Neural cell (in vitro differentiated cells): Measurements from ENCODE around the gene AMH. TPM values are rescaled to one million over a fixed set of nuclear protein-coding genes. Genes with fewer than 3 reads are reported as not detected.
"Not testable (repeated sequence)": the region's sequence is repeated elsewhere in the genome, so short reads cannot be mapped to it uniquely, and the experiment has no call there.

Source experiments
- H2AFZ ChIP-seq: fragments of 200-600, 300-800 bp; sonication (generic), shearing (Covaris generic); 2 replicates; pipeline ENCODE4 v1.6.0; 2014; ENCODE audit warnings: low read depth, mild to moderate bottlenecking, antibody characterized with exemption, low read length, moderate library complexity
- H3F3A ChIP-seq: fragments of 200-600 bp; shearing (Covaris generic); 2 replicates; pipeline ENCODE4 v1.6.1; 2016; ENCODE audit warnings: mild to moderate bottlenecking, moderate library complexity, mixed read lengths, antibody characterized with exemption, low read length; ENCODE audit not compliant: insufficient read depth, poor library complexity, severe bottlenecking
- H3K27ac ChIP-seq: fragments of 200-600, 300-800 bp; sonication (generic), shearing (Covaris generic); 2 replicates; pipeline ENCODE4 v1.5.1; 2014; ENCODE audit warnings: mild to moderate bottlenecking, low read length, moderate library complexity
- H3K27me3 ChIP-seq: fragments of 300-800, 200-600 bp; sonication (generic), shearing (Covaris generic); 2 replicates; pipeline ENCODE4 v1.6.0; 2014; ENCODE audit warnings: mild to moderate bottlenecking, low read depth, low read length, moderate library complexity; ENCODE audit not compliant: insufficient read depth
- H3K36me3 ChIP-seq: fragments of 300-800, 200-600 bp; sonication (generic), shearing (Covaris generic); 2 replicates; pipeline ENCODE4 v1.5.1; 2014; ENCODE audit warnings: mild to moderate bottlenecking, antibody characterized with exemption, low read length, moderate library complexity; ENCODE audit not compliant: insufficient read depth
- H3K4me2 ChIP-seq: fragments of 300-800, 200-600 bp; sonication (generic), shearing (Covaris generic); 2 replicates; pipeline ENCODE4 v1.6.0; 2014; ENCODE audit warnings: mild to moderate bottlenecking, low read length
- H3K4me3 ChIP-seq: fragments of 300-800, 200-600 bp; sonication (generic), shearing (Covaris generic); 2 replicates; pipeline ENCODE4 v1.5.1; 2014; ENCODE audit warnings: mild to moderate bottlenecking, low read length, moderate library complexity
- H3K79me2 ChIP-seq: fragments of 200-600 bp; shearing (Covaris generic); replicated peaks from 2 replicates; pipeline ENCODE4 v1.6.0; 2014; ENCODE audit warnings: mild to moderate bottlenecking, low read length, moderate library complexity; ENCODE audit not compliant: insufficient read depth
- H3K9ac ChIP-seq: fragments of 300-800, 200-600 bp; sonication (generic), shearing (Covaris generic); 2 replicates; pipeline ENCODE4 v1.6.1; 2016; ENCODE audit warnings: mild to moderate bottlenecking, low read length, mixed read lengths
- H3K9me2 ChIP-seq: fragments of 200-600 bp; shearing (Covaris generic); 2 replicates; pipeline ENCODE4 v1.6.1; 2016; ENCODE audit warnings: mild to moderate bottlenecking, low read length, mixed read lengths; ENCODE audit not compliant: insufficient read depth
- H3K9me3 ChIP-seq: fragments of 200-600, 300-800 bp; sonication (generic), shearing (Covaris generic); 2 replicates; pipeline ENCODE4 v1.6.1; 2016; ENCODE audit warnings: mild to moderate bottlenecking, mixed run types, low read length, moderate library complexity, mixed read lengths
- H4K20me1 ChIP-seq: fragments of 200-600 bp; shearing (Covaris generic); 2 replicates; pipeline ENCODE4 v1.6.1; 2016; ENCODE audit warnings: mild to moderate bottlenecking, mixed run types; ENCODE audit not compliant: insufficient read depth
- EP300 ChIP-seq: fragments of 450-650 bp; conservative IDR thresholded peaks from 2 replicates; pipeline ENCODE4 v1.6.1; 2014; ENCODE audit warnings: antibody characterized with exemption, mild to moderate bottlenecking, moderate library complexity; ENCODE audit not compliant: poor library complexity, severe bottlenecking
- EZH2 ChIP-seq: fragments of 200-600, 300-800 bp; shearing (Covaris generic), sonication (generic); IDR thresholded peaks from 2 replicates; pipeline ENCODE4 v1.6.1; 2014; ENCODE audit warnings: antibody characterized with exemption, low read length, borderline replicate concordance, mild to moderate bottlenecking; ENCODE audit not compliant: insufficient read depth, poor library complexity, severe bottlenecking
- MXI1 ChIP-seq: fragments of 450-650 bp; conservative IDR thresholded peaks from 2 replicates; pipeline ENCODE4 v1.6.1; 2014; ENCODE audit warnings: antibody characterized with exemption, mild to moderate bottlenecking; ENCODE audit not compliant: poor library complexity, severe bottlenecking
- POLR2AphosphoS5 ChIP-seq: IDR thresholded peaks from 2 replicates; pipeline ENCODE4 v1.6.1; 2012
- RAD21 ChIP-seq: fragments of 450-650 bp; conservative IDR thresholded peaks from 2 replicates; pipeline ENCODE4 v1.6.1; 2014; ENCODE audit warnings: antibody characterized with exemption, mild to moderate bottlenecking, moderate library complexity
- SMC3 ChIP-seq: fragments of 450-650 bp; conservative IDR thresholded peaks from 2 replicates; pipeline ENCODE4 v1.6.1; 2014; ENCODE audit warnings: antibody characterized with exemption, mild to moderate bottlenecking, moderate library complexity; ENCODE audit not compliant: poor library complexity
- TAF1 ChIP-seq: IDR thresholded peaks from 2 replicates; pipeline ENCODE4 v1.6.1; 2012; ENCODE audit warnings: low read depth
- polyA plus RNA-seq: library from polyadenylated mRNA; depleted of rRNA; stranded (reverse); fragments of >200 nt; gene quantifications from 2 replicates; pipeline ENCODE4 v1.2.3, GENCODE V29; 2014
- TF ChIP-seq, protein P1 (sequence below): fragments of 450-650 bp; IDR thresholded peaks from 2 replicates; pipeline ENCODE4 v1.5.1; 2014; ENCODE audit warnings: antibody characterized with exemption, mild to moderate bottlenecking, moderate library complexity; ENCODE audit not compliant: poor library complexity, severe bottlenecking
- TF ChIP-seq, protein P2 (sequence below): IDR thresholded peaks from 2 replicates; pipeline ENCODE4 v1.6.1; 2012; ENCODE audit warnings: borderline replicate concordance

AMH gene
- polyA plus RNA-seq, 1 donor from 2014 or later: 57.5 TPM

DNA sequence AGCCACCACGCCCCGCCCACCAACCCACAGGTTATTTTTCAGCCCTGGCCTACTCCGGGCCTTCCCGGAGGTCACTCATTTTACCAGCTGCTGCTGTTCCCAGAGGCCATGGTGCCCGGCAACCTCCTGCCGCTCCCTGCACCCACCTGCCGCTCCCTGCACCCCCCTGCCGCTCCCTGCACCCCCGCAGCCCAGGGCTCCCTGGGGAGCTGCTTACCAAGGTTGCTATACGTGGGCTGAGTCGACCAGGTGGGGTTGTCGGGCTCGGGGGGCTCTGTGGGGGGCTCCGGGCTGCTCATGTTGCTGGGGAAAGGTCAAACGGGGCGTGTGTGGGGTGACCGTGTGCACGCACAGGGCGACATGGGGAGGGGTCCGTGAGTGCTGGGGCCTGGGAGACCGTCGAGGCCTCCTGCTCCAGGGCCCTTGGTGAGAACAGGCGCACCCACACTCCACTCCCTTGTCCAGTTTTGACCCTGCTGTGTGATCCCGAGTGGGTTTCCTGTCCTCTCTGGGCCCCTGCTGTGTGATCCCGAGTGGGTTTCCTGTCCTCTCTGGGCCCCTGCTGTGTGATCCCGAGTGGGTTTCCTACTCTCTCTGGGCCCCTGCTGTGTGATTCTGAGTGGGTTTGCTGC lies 31.6 kb downstream of the AMH start:
- Histone ChIP-seq H2AFZ (no peak overlapping the region), H3K36me3 (no peaks in the 10 kb centered on the region), H3K79me2 (no peaks in the 10 kb centered on the region), H3K27me3 (peaks cover 14% of the 10 kb centered on the region), H3F3A (no peaks in the 10 kb centered on the region), H3K9ac (no peak overlapping the region), H3K4me2 (no peak overlapping the region), H4K20me1 (no peaks in the 10 kb centered on the region), H3K9me2 (no peaks in the 10 kb centered on the region), H3K27ac (no peak overlapping the region), H3K4me3 (no peak overlapping the region), H3K9me3 (no peaks in the 10 kb centered on the region)
- TF ChIP-seq MXI1: no peak

DNA sequence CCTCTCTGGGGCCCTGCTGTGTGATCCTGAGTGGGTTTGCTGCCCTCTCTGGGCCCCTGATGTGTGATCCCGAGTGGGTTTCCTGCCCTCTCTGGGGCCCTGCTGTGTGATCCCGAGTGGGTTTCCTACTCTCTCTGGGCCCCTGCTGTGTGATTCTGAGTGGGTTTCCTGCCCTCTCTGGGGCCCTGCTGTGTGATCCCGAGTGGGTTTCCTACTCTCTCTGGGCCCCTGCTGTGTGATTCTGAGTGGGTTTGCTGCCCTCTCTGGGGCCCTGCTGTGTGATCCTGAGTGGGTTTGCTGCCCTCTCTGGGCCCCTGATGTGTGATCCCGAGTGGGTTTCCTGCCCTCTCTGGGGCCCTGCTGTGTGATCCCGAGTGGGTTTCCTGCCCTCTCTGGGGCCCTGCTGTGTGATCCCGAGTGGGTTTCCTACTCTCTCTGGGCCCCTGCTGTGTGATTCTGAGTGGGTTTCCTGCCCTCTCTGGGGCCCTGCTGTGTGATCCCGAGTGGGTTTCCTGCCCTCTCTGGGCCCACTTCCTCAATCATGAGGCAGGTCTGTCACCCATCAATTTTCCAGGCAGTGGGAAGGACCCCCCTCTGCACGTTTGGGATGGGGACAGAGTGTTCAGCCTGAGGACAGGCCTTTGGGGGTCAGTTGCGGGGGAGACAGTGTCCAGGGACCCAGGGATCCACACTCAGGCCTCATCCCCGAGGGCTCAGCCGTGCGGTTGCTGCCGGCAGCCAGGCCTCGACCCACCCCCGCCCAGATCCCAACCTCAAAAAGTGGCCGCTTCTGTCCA lies 32.3 kb downstream of the AMH start:
- H3K4me3 ChIP-seq, H2AFZ ChIP-seq: not testable (repeated sequence)
- H3K27me3 ChIP-seq: peaks cover 14% of the 10 kb centered on the region

DNA sequence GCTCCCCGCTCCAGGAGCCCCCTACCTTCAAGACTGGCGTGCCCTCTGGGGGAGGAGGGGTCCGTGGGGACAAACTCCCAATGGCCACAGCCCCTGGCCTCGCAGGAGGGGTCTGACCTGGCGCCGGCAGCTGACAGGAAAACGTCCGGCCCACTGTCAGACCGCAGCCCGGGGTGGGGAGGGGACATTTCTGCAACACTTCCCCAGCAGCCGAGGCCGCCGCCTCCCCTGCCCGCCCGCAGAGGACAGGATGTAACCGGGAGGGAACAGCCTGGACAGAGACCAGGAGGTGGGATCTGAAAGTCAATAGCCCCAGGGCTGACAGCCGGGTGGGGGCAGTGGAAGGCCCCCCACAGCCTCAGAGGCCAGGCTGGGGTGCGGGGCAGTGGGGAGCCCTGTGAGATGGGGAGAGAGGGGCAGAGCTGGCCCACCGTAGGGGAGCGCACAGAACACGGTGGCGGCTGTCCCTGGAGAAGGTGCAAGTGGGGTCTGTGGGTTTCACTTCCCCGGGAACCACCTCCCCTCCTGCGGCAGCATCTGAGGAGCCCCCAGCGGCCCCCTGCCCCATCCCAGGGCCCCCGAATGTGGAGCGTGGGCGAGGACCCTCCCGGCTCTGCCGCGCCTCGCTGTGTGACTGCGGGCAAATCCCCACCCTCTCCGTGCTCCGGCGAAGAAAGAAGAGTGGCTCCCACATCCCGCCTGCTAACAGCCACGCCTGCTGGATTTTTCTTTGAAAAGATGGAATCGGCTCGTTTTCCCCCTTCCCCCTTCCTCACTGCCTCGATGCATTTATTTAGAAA lies 33.1 kb downstream of the AMH start, which contains the start of gene PEAK3:
Gene PEAK3, minus strand, starts transcription at position 114 of the 800 bp plus-strand sequence. CDS start 1,244 bp downstream, outside the sequence.
- Histone ChIP-seq H3K4me2 (no peak within 1 kb of the TSS), H3K27me3 (peaks cover 19% of the 10 kb centered on the region), H3K9me2 (no peaks in the 10 kb centered on the region), H3K4me3 (no peak within 1 kb of the TSS), H3K9ac (peak within 1 kb of the TSS; percentile 9), H4K20me1 (no peaks in the 10 kb centered on the region), H3K79me2 (no peaks in the 10 kb centered on the region), H3K36me3 (no peaks in the 10 kb centered on the region), H3F3A (no peaks in the 10 kb centered on the region), H3K27ac (no peak within 1 kb of the TSS), H3K9me3 (no peaks in the 10 kb centered on the region), H2AFZ (no peak within 1 kb of the TSS)
- TF ChIP-seq TAF1: no peak
- no peak for TF ChIP-seq EZH2
- no peak for TF ChIP-seq EP300
- TF ChIP-seq, protein P1, sequence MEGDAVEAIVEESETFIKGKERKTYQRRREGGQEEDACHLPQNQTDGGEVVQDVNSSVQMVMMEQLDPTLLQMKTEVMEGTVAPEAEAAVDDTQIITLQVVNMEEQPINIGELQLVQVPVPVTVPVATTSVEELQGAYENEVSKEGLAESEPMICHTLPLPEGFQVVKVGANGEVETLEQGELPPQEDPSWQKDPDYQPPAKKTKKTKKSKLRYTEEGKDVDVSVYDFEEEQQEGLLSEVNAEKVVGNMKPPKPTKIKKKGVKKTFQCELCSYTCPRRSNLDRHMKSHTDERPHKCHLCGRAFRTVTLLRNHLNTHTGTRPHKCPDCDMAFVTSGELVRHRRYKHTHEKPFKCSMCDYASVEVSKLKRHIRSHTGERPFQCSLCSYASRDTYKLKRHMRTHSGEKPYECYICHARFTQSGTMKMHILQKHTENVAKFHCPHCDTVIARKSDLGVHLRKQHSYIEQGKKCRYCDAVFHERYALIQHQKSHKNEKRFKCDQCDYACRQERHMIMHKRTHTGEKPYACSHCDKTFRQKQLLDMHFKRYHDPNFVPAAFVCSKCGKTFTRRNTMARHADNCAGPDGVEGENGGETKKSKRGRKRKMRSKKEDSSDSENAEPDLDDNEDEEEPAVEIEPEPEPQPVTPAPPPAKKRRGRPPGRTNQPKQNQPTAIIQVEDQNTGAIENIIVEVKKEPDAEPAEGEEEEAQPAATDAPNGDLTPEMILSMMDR: no peak
- TF ChIP-seq SMC3: no peak
- no peak for TF ChIP-seq POLR2AphosphoS5
- TF ChIP-seq, protein P2, sequence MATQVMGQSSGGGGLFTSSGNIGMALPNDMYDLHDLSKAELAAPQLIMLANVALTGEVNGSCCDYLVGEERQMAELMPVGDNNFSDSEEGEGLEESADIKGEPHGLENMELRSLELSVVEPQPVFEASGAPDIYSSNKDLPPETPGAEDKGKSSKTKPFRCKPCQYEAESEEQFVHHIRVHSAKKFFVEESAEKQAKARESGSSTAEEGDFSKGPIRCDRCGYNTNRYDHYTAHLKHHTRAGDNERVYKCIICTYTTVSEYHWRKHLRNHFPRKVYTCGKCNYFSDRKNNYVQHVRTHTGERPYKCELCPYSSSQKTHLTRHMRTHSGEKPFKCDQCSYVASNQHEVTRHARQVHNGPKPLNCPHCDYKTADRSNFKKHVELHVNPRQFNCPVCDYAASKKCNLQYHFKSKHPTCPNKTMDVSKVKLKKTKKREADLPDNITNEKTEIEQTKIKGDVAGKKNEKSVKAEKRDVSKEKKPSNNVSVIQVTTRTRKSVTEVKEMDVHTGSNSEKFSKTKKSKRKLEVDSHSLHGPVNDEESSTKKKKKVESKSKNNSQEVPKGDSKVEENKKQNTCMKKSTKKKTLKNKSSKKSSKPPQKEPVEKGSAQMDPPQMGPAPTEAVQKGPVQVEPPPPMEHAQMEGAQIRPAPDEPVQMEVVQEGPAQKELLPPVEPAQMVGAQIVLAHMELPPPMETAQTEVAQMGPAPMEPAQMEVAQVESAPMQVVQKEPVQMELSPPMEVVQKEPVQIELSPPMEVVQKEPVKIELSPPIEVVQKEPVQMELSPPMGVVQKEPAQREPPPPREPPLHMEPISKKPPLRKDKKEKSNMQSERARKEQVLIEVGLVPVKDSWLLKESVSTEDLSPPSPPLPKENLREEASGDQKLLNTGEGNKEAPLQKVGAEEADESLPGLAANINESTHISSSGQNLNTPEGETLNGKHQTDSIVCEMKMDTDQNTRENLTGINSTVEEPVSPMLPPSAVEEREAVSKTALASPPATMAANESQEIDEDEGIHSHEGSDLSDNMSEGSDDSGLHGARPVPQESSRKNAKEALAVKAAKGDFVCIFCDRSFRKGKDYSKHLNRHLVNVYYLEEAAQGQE: no peak
- no peak for TF ChIP-seq MXI1
- no peak for TF ChIP-seq RAD21

More for the DNA sequence above, 32.3 kb downstream of the AMH start:
- not testable (repeated sequence) for H3K9me3 ChIP-seq, H3K4me2 ChIP-seq, H3K36me3 ChIP-seq, H3K9me2 ChIP-seq, H4K20me1 ChIP-seq, H3K27ac ChIP-seq, H3F3A ChIP-seq, H3K79me2 ChIP-seq
- H3K9ac ChIP-seq: peak overlapping the region; percentile 9
